Mesodermal cell (in vitro differentiated cells): ENCODE data around the gene MBTPS2.
"Not testable (repeated sequence)": the region's sequence is repeated elsewhere in the genome, so short reads cannot be mapped to it uniquely, and the experiment has no call there.

Experiments
- H3K27ac ChIP-seq: 2 replicates; pipeline ENCODE4 v1.7.0; 2013; ENCODE audit warnings: mild to moderate bottlenecking, low read depth, low read length, moderate library complexity; ENCODE audit not compliant: severe bottlenecking
- H3K36me3 ChIP-seq: 2 replicates; pipeline ENCODE4 v1.7.1; 2013; ENCODE audit warnings: mild to moderate bottlenecking, low read length, moderate library complexity; ENCODE audit not compliant: control insufficient read depth, insufficient read depth
- H3K4me1 ChIP-seq: one replicate; pipeline ENCODE4 v1.7.1; 2013; ENCODE audit warnings: mild to moderate bottlenecking, low read length; ENCODE audit not compliant: insufficient read depth, control insufficient read depth, poor library complexity, severe bottlenecking
- H3K4me3 ChIP-seq: 2 replicates; pipeline ENCODE4 v1.7.0; 2013; ENCODE audit warnings: low read length, control low read depth, mild to moderate bottlenecking; ENCODE audit not compliant: insufficient read depth, poor library complexity, severe bottlenecking; ENCODE audit errors: extremely low read depth
- H3K9me3 ChIP-seq: 2 replicates; pipeline ENCODE4 v1.7.1; 2013; ENCODE audit warnings: mild to moderate bottlenecking, low read length, moderate library complexity; ENCODE audit not compliant: control insufficient read depth
- WGBS, 2 experiments: methylation state at CpG; one replicate each; pipeline ENCODE4 v1.1.5; 2013; ENCODE audit warnings: missing lambda C conversion rate in 2 of 2; ENCODE audit not compliant: insufficient coverage in 2 of 2; 5-methylcytosine and 5-hydroxymethylcytosine counted together

MBTPS2 gene

DNA sequence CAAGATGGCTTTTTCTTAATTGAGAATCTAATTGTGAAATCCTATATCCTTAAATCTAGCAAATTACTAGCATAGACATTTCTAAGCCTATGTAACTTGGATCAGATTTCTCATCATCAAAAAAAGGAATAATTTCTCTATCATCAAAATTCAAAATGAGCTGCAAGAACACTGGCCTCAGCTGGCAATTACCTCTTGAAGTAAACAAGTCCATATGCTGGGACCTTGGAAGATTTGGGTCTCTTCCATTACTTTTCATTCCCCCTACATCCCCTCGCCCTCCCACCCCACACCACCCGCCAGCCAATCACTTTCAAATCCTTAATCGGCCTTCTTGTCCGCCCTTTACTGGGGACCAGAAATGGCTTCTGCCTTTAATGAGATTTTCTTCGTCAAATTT lies 23.3 kb upstream of the MBTPS2 start:
- H3K36me3 ChIP-seq: no peaks in the 10 kb centered on the region
- H3K27ac ChIP-seq: no peak overlapping the region
- 91% methylated on average over 4 of the region's 5 CpGs; no CpG with 5 or more reads in 1 of the 2 experiments for WGBS, 2 experiments
- H3K9me3 ChIP-seq: no peaks in the 10 kb centered on the region
- H3K4me1 ChIP-seq: no peaks in the 10 kb centered on the region
- H3K4me3 ChIP-seq: no peak overlapping the region

GRCh38 chrX:21820170-21820569 lies 19.2 kb upstream of the MBTPS2 start:
- H3K4me3 ChIP-seq, H3K27ac ChIP-seq, H3K9me3 ChIP-seq, H3K36me3 ChIP-seq, H3K4me1 ChIP-seq: not testable (repeated sequence)
- WGBS, 2 experiments: no CpG with 5 or more reads among the region's 1 CpG

GRCh38 chrX:21821875-21822274 lies 17.5 kb upstream of the MBTPS2 start:
- H3K9me3 ChIP-seq: no peaks in the 10 kb centered on the region
- no peak overlapping the region for H3K27ac ChIP-seq
- H3K4me1 ChIP-seq: no peaks in the 10 kb centered on the region
- no peaks in the 10 kb centered on the region for H3K36me3 ChIP-seq
- no peak overlapping the region for H3K4me3 ChIP-seq
- WGBS, 2 experiments: 92% methylated on average over 2 of the region's 3 CpGs; no CpG with 5 or more reads in 1 of the 2 experiments

DNA sequence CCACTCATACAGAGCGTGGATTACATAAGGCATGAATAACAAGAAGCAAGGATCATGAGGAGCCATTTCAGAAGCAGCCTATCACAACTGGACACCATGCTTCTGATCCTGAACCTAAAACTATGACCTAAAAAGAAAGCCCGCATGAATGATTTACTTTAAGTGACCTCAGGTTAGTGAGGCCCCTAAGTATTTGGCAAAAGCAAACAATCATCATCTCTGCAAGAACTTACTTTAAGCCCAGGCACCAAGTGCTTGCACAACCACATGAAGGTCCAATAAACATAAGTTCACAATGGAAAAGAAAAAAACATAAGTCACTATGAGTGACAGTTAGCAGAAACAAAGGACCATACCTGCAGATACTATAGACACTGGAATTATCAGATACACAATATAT lies 7.9 kb upstream of the MBTPS2 start:
- no CpG with 5 or more reads among the region's 2 CpGs for WGBS, 2 experiments
- no peak overlapping the region for H3K27ac ChIP-seq
- H3K9me3 ChIP-seq: no peaks in the 10 kb centered on the region

DNA sequence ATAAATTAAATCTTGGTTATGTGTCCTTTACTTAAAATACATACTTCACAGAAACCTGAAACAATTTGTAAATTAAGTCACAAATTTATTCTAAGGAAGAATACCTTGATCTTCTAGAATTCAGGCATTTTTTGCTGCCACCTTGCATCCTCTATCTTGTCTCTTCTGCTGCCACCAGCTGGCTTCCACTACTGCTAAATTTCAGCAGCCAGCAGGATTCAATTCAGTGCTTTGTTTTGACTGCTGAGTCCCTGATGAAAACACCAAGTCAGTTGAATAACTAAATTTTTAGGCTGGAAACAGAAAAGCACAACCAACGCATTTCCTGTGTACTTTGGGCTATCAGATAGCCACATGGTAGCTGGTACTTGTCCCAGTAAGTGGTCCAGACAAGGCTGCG lies 2.4 kb upstream of the MBTPS2 start:
- Histone ChIP-seq H3K9me3 (no peaks in the 10 kb centered on the region), H3K36me3 (no peaks in the 10 kb centered on the region), H3K4me3 (no peak overlapping the region), H3K27ac (no peak overlapping the region), H3K4me1 (no peaks in the 10 kb centered on the region)
- 57% methylated on average over 1 of the region's 2 CpGs; no CpG with 5 or more reads in 1 of the 2 experiments for WGBS, 2 experiments

More for the DNA sequence above, 7.9 kb upstream of the MBTPS2 start:
- H3K4me3 ChIP-seq: no peak overlapping the region
- no peaks in the 10 kb centered on the region for H3K36me3 ChIP-seq
- H3K4me1 ChIP-seq: no peaks in the 10 kb centered on the region

DNA sequence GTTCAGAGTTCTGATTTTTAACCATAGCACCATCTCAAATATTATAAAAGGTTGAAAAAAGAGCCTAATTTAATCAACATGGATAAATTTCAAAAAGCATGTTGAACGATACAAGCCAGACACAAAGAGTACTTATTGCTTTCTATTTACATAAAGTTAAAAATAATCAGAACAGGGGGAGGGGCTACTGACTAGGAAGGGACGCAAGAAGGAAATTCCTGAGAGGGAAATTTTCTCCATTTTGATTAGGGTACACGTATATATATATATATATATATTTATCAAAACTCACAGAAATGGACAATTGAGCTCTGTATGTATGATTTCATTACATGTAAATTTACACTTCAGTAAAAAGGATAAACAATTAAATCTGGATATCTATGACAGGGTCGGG lies 482 bp upstream of the MBTPS2 start:
- H3K27ac ChIP-seq: no peak overlapping the region
- no peaks in the 10 kb centered on the region for H3K9me3 ChIP-seq
- H3K36me3 ChIP-seq: peaks cover 5% of the 10 kb centered on the region
- H3K4me1 ChIP-seq: no peaks in the 10 kb centered on the region
- peak overlapping the region; percentile 60 for H3K4me3 ChIP-seq
- WGBS, 2 experiments: no CpG with 5 or more reads among the region's 4 CpGs

DNA sequence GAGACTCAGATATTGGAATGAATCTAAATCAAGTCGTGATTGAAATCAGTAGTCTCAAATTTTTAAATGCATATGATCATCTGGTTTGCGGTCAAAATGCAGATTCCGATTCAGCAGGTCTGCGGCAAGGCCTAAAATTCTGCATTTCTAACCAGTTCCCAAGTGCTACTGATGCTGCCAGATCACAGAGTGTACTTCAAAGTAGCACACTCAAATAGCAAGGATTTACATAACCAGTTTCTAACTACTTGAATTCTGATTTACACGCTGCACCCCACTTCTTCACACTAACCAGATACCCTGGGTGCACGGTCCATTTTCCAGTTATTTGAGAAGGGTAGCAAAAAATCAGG lies 752 bp downstream of the MBTPS2 start:
- Histone ChIP-seq H3K9me3 (no peaks in the 10 kb centered on the region), H3K36me3 (peaks cover 8% of the 10 kb centered on the region), H3K27ac (no peak overlapping the region), H3K4me1 (no peaks in the 10 kb centered on the region), H3K4me3 (peak overlapping the region; percentile 60)
- 7 to 10% methylated on average over 2 to 3 of the region's 6 CpGs for WGBS, 2 experiments

- Histone ChIP-seq H3K27ac (no peak overlapping the region), H3K36me3 (peaks cover 15% of the 10 kb centered on the region), H3K4me1 (no peaks in the 10 kb centered on the region), H3K9me3 (no peaks in the 10 kb centered on the region), H3K4me3 (no peak overlapping the region)
- WGBS, 2 experiments: 100% methylated on average over 1 of the region's 5 CpGs; no CpG with 5 or more reads in 1 of the 2 experiments
Observed at GRCh38 chrX:21843179-21843578, 3.8 kb downstream of the MBTPS2 start.

DNA sequence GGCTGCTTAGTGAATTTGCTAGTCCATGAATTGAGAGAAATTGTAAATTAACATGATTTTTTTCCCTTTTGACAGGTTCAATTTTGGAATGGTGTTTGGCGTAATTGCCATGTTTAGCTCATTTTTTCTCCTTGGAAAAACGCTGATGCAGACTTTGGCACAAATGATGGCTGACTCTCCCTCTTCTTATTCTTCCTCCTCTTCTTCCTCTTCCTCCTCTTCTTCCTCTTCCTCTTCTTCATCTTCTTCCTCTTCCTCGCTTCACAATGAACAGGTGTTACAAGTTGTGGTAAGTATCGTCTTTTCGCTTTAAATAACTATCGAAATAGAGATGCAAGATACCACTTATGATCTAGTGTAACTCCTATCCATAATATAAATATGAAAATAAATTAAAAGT lies 5.7 kb downstream of the MBTPS2 start:
- no peak overlapping the region for H3K4me3 ChIP-seq
- no peaks in the 10 kb centered on the region for H3K4me1 ChIP-seq
- H3K36me3 ChIP-seq: peaks cover 18% of the 10 kb centered on the region
- no CpG with 5 or more reads among the region's 6 CpGs for WGBS, 2 experiments
- no peak overlapping the region for H3K27ac ChIP-seq
- H3K9me3 ChIP-seq: no peaks in the 10 kb centered on the region

- Histone ChIP-seq H3K27ac (no peak overlapping the region), H3K9me3 (no peaks in the 10 kb centered on the region), H3K36me3 (peaks cover 18% of the 10 kb centered on the region), H3K4me1 (no peaks in the 10 kb centered on the region), H3K4me3 (no peak overlapping the region)
- WGBS, 2 experiments: no CpG with 5 or more reads among the region's 1 CpG
Observed at GRCh38 chrX:21847342-21847741, 7.9 kb downstream of the MBTPS2 start.

DNA sequence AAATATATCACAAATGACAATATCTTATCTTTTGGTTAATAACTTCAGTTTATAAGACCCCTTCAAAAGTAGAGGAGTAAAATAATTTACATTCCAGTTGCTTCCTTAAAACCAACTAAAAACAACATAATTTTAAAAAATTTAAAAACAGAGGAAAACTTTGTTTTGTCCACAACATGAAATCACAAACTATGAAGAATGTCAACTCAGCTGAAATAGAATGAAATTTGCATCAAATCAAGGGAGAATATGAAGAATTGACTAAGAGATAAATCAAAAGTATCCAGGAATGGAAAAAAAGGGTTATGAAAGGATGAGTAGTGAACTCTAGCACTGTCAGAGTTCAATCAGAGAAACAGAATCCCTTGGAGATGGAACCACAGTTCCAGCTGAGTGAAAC lies 14.2 kb downstream of the MBTPS2 start:
- Histone ChIP-seq H3K4me1 (no peaks in the 10 kb centered on the region), H3K9me3 (no peaks in the 10 kb centered on the region), H3K27ac (no peak overlapping the region), H3K4me3 (no peak overlapping the region), H3K36me3 (peaks cover 11% of the 10 kb centered on the region)
